ENCODE measurements around the gene BAIAP2L1.

- TF ChIP-seq CTCF (conservative IDR thresholded peaks at IDR 0.05) (no peak), ZFX (IDR thresholded peaks at IDR 0.05) (no peak)
These were observed 100.1 kb downstream of the BAIAP2L1 start for GRCh38 chr7:98300595-98301372.

Data from C4-2B (cell line).